ENCODE results near the gene MSANTD3. TPM values are rescaled to one million over a fixed set of nuclear protein-coding genes. Genes with fewer than 3 reads are reported as not detected.

The MSANTD3 gene
- total and polyA plus RNA-seq, 2 of the 13 experiments (the other 11 are each of a cell fraction or from before 2014, with no cell fraction given) = 10.1 to 19.2 TPM

DNA sequence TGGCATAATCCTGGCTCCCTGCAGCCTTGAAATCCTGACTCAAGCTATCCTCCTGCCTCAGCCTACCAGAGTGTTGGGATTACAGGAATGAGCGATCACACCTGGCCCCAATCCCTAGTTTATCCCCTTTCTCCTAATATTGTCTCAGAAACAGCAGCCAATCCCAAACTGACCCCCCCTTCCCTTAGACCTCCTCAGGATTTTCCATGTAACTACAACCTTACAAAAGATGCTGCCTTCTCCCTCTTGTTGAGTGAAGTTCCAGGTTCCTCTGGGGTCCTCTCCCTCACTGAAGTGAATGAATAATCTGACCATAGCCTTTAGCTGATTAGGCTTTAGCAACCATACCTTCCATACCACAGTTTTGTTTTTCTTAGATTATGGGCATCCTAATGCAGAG, 25.9 kb upstream of the MSANTD3 start:
- BruUV-seq (replicated peaks) = no TSS peak
- H4K20me1 ChIP-seq (ENCODE audit: insufficient read depth, low read length) = no peaks in the 10 kb centered on the region
- ChIA-PET POLR2A (no interaction called here), CTCF (ENCODE audit: low intra/inter-chr PET ratio, low total read pairs) (no interaction called here)
- no peak overlapping the region for H3K27ac ChIP-seq (ENCODE audit: extremely low read length, insufficient read depth, low read length)
- ATAC-seq (no peak), DNase-seq (ENCODE audit: low spot score) (no peak), FAIRE-seq (no peak)
- TF ChIP-seq, protein P1, sequence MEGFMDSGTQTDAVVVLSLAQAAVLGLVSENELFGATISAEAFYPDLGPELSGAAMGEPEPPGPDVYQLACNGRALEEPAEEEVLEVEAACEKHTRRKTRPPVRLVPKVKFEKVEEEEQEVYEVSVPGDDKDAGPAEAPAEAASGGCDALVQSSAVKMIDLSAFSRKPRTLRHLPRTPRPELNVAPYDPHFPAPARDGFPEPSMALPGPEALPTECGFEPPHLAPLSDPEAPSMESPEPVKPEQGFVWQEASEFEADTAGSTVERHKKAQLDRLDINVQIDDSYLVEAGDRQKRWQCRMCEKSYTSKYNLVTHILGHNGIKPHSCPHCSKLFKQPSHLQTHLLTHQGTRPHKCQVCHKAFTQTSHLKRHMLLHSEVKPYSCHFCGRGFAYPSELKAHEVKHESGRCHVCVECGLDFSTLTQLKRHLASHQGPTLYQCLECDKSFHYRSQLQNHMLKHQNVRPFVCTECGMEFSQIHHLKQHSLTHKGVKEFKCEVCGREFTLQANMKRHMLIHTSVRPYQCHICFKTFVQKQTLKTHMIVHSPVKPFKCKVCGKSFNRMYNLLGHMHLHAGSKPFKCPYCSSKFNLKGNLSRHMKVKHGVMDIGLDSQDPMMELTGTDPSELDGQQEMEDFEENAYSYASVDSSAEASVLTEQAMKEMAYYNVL (CRISPR knock-in tag; IDR thresholded peaks at IDR 0.05; ENCODE audit: borderline replicate concordance) = no peak
- TF ChIP-seq EP300 (IDR thresholded peaks at IDR 0.05; ENCODE audit: low read depth in 2 of 2, low read length in 2 of 2) = no peak
- TF ChIP-seq EP300 (CRISPR knock-in tag; IDR thresholded peaks at IDR 0.05; ENCODE audit: borderline replicate concordance) = no peak
- TF ChIP-seq, protein P2, sequence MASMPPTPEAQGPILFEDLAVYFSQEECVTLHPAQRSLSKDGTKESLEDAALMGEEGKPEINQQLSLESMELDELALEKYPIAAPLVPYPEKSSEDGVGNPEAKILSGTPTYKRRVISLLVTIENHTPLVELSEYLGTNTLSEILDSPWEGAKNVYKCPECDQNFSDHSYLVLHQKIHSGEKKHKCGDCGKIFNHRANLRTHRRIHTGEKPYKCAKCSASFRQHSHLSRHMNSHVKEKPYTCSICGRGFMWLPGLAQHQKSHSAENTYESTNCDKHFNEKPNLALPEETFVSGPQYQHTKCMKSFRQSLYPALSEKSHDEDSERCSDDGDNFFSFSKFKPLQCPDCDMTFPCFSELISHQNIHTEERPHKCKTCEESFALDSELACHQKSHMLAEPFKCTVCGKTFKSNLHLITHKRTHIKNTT (CRISPR knock-in tag; IDR thresholded peaks at IDR 0.05) = no peak
- TF ChIP-seq, protein P3, sequence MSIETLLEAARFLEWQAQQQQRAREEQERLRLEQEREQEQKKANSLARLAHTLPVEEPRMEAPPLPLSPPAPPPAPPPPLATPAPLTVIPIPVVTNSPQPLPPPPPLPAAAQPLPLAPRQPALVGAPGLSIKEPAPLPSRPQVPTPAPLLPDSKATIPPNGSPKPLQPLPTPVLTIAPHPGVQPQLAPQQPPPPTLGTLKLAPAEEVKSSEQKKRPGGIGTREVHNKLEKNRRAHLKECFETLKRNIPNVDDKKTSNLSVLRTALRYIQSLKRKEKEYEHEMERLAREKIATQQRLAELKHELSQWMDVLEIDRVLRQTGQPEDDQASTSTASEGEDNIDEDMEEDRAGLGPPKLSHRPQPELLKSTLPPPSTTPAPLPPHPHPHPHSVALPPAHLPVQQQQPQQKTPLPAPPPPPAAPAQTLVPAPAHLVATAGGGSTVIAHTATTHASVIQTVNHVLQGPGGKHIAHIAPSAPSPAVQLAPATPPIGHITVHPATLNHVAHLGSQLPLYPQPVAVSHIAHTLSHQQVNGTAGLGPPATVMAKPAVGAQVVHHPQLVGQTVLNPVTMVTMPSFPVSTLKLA (IDR thresholded peaks at IDR 0.05) = no peak
- TF ChIP-seq ZNF337 (CRISPR knock-in tag; IDR thresholded peaks at IDR 0.05; ENCODE audit: borderline replicate concordance, low read depth) = no peak
- TF ChIP-seq ZBTB1 (CRISPR knock-in tag; IDR thresholded peaks at IDR 0.05; ENCODE audit: borderline replicate concordance) = no peak
- TF ChIP-seq ZNF260 (CRISPR knock-in tag; IDR thresholded peaks at IDR 0.05; ENCODE audit: borderline replicate concordance, low read depth) = no peak
- TF ChIP-seq HOXA3 (CRISPR knock-in tag; IDR thresholded peaks at IDR 0.05) = no peak
- TF ChIP-seq, protein P4, sequence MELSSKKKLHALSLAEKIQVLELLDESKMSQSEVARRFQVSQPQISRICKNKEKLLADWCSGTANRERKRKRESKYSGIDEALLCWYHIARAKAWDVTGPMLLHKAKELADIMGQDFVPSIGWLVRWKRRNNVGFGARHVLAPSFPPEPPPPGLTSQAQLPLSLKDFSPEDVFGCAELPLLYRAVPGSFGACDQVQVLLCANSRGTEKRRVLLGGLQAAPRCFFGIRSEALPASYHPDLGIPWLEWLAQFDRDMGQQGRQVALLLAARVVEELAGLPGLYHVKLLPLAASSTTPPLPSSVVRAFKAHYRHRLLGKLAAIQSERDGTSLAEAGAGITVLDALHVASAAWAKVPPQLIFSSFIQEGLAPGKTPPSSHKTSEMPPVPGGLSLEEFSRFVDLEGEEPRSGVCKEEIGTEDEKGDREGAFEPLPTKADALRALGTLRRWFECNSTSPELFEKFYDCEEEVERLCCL (CRISPR knock-in tag; IDR thresholded peaks at IDR 0.05; ENCODE audit: borderline replicate concordance) = no peak
- no peak for TF ChIP-seq MIER2 (CRISPR knock-in tag; IDR thresholded peaks at IDR 0.05)
- TF ChIP-seq NFE2L1 (CRISPR knock-in tag; IDR thresholded peaks at IDR 0.05; ENCODE audit: borderline replicate concordance) = no peak
- no peaks in the 10 kb centered on the region for H3K79me2 ChIP-seq (ENCODE audit: insufficient read depth, low read length)
- in situ Hi-C loops (cut with HindIII; ENCODE audit: extremely low pct_ligation_motif_present, low pct_unique_long_range_greater_than_20kb) (no loop called here), intact Hi-C loops (cut with micrococcal nuclease; ENCODE audit: unreplicated experiment) (no loop called here)
- no peak overlapping the region for H3K4me2 ChIP-seq (ENCODE audit: low read depth, low read length)
- no peaks in the 10 kb centered on the region for H3K4me1 ChIP-seq (ENCODE audit: insufficient read depth, low read length)
- WGBS (ENCODE audit: low lambda C conversion rate) = 7% methylated on average over 1 of the region's 1 CpG
- H3K27me3 ChIP-seq (ENCODE audit: control insufficient read depth in 1 of 2, insufficient read depth in 2 of 2, low read length in 2 of 2) = no peaks in the 10 kb centered on the region; a peak in 1 of 5 replicates
- no peak overlapping the region for H3K4me3 ChIP-seq (replicated peaks in 1 of 3; ENCODE audit: insufficient read depth in 1 of 3, low read depth in 2 of 3, low read length in 3 of 3)
- H3K9ac ChIP-seq (ENCODE audit: insufficient read depth, low read depth, low read length) = no peak overlapping the region
- no peak overlapping the region for H2AFZ ChIP-seq (ENCODE audit: low read length)
- H3K9me3 ChIP-seq (ENCODE audit: low read length) = no peaks in the 10 kb centered on the region
- no peaks in the 10 kb centered on the region for H3K36me3 ChIP-seq (replicated peaks in 1 of 2; ENCODE audit: control insufficient read depth in 1 of 2, insufficient read depth in 2 of 2, low read length in 2 of 2)
